HL-60 (cell line): Measurements from ENCODE around the gene MRPS23.
A peak's percentile ranks its signal among the peaks of the same experiment; 100 is the strongest.

ENCODE experiments used
- DNase-seq, 2 experiments: peaks; one replicate each; pipeline ENCODE4 v3.0.0-alpha.2; 2010 to 2020; ENCODE audit warnings: low read depth in 1 of 2, low spot score in 1 of 2
- H3K27ac ChIP-seq: fragments of 250-450 bp; sonication (Bioruptor Pico); replicated peaks from 2 replicates; pipeline ENCODE4 v1.5.1; 2020; ENCODE audit warnings: mild to moderate bottlenecking, moderate library complexity
- H3K27me3 ChIP-seq: fragments of 250-450 bp; sonication (Bioruptor Pico); 2 replicates; pipeline ENCODE4 v1.5.1; 2021; ENCODE audit warnings: mild to moderate bottlenecking, moderate library complexity; ENCODE audit not compliant: insufficient read depth, poor library complexity, severe bottlenecking
- H3K4me3 ChIP-seq: replicated peaks from 2 replicates; pipeline ENCODE4 v1.5.1; 2011; ENCODE audit warnings: mild to moderate bottlenecking, control low read depth, low read length; ENCODE audit not compliant: insufficient read depth
- GABPA ChIP-seq: IDR thresholded peaks from 2 replicates; pipeline ENCODE4 v1.6.1; 2012; ENCODE audit warnings: low read depth
- POLR2AphosphoS5 ChIP-seq: IDR thresholded peaks from 2 replicates; pipeline ENCODE4 v1.6.1; 2012; ENCODE audit warnings: low read depth
- SPI1 ChIP-seq: IDR thresholded peaks from 2 replicates; pipeline ENCODE4 v1.6.1; 2012; ENCODE audit warnings: low read depth, mild to moderate bottlenecking, borderline replicate concordance
- TF ChIP-seq, protein P1 (sequence below): IDR thresholded peaks from 2 replicates; pipeline ENCODE4 v1.6.1; 2012; ENCODE audit warnings: low read depth; ENCODE audit not compliant: insufficient replicate concordance
- TF ChIP-seq, protein P2 (sequence below): IDR thresholded peaks from one replicate; pipeline ENCODE4 v1.5.1; 2011; ENCODE audit warnings: low read length, control low read depth, inconsistent platforms; ENCODE audit not compliant: insufficient read depth

MRPS23 gene

DNA sequence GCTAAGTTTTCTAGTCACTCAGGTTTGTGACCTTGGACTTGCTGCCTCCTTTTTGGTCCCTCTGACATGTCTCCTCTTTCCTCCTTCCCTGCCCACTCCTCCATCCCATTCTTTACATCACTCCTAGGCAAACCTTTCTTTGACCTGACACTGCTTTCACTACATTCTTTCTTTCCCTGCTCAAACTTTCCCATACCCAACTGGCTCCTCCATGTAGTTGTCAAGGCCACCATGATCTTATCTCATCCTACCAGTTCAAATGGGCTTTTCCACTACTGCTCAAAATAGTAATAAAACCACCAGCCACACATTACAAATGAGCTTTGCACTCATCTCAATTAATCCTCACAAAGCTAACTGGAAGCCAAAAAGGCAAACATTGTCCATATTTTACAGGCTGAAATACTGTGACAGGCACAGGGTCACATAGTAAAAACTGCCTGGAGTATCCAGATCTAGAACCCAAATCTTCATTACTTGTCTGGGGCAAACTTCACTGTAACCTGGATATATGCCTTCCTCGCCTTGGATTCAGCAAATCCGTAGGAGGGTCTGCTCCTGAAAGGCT is 14.4 kb downstream of the MRPS23 start:
- TF ChIP-seq GABPA, result no peak
- Histone ChIP-seq H3K27ac (no peak overlapping the region), H3K27me3 (no peaks in the 10 kb centered on the region), H3K4me3 (no peak overlapping the region)
- no peak for DNase-seq

DNA sequence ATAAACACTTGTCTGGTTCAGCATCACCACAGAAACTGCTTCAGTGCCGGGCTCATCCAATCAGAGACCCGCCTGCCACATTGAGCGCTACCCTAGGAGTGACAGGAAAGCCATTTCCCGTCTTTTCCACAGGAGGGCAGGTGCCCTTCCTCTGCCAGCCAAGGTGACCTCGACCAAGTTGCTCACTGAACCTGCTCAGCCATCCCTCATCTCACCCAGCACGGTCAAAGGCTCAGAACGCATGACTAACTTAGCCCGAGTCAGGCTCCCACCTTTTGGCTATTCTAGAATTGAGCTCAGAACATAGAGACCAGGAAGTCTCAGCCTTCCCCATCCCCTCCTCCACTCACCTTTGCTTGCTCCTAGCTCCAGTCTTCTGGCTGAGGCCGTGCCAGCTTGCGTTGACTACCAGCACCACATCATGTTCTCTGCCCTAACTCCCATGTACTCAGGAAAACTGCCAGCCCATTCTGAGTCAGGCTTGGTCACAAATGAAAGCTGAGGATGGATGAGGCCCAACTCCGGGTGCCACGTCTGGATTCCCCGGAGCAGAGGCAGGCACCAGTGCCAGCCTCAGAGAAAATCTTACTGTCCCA is 15.6 kb downstream of the MRPS23 start:
- H3K27me3 ChIP-seq, result no peaks in the 10 kb centered on the region
- H3K4me3 ChIP-seq, result no peak overlapping the region
- no peak for DNase-seq
- TF ChIP-seq POLR2AphosphoS5 (no peak), SPI1 (no peak), GABPA (no peak)
- TF ChIP-seq, protein P1, sequence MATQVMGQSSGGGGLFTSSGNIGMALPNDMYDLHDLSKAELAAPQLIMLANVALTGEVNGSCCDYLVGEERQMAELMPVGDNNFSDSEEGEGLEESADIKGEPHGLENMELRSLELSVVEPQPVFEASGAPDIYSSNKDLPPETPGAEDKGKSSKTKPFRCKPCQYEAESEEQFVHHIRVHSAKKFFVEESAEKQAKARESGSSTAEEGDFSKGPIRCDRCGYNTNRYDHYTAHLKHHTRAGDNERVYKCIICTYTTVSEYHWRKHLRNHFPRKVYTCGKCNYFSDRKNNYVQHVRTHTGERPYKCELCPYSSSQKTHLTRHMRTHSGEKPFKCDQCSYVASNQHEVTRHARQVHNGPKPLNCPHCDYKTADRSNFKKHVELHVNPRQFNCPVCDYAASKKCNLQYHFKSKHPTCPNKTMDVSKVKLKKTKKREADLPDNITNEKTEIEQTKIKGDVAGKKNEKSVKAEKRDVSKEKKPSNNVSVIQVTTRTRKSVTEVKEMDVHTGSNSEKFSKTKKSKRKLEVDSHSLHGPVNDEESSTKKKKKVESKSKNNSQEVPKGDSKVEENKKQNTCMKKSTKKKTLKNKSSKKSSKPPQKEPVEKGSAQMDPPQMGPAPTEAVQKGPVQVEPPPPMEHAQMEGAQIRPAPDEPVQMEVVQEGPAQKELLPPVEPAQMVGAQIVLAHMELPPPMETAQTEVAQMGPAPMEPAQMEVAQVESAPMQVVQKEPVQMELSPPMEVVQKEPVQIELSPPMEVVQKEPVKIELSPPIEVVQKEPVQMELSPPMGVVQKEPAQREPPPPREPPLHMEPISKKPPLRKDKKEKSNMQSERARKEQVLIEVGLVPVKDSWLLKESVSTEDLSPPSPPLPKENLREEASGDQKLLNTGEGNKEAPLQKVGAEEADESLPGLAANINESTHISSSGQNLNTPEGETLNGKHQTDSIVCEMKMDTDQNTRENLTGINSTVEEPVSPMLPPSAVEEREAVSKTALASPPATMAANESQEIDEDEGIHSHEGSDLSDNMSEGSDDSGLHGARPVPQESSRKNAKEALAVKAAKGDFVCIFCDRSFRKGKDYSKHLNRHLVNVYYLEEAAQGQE, result no peak
- TF ChIP-seq, protein P2, sequence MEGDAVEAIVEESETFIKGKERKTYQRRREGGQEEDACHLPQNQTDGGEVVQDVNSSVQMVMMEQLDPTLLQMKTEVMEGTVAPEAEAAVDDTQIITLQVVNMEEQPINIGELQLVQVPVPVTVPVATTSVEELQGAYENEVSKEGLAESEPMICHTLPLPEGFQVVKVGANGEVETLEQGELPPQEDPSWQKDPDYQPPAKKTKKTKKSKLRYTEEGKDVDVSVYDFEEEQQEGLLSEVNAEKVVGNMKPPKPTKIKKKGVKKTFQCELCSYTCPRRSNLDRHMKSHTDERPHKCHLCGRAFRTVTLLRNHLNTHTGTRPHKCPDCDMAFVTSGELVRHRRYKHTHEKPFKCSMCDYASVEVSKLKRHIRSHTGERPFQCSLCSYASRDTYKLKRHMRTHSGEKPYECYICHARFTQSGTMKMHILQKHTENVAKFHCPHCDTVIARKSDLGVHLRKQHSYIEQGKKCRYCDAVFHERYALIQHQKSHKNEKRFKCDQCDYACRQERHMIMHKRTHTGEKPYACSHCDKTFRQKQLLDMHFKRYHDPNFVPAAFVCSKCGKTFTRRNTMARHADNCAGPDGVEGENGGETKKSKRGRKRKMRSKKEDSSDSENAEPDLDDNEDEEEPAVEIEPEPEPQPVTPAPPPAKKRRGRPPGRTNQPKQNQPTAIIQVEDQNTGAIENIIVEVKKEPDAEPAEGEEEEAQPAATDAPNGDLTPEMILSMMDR, result no peak
- H3K27ac ChIP-seq, result no peak overlapping the region

DNA sequence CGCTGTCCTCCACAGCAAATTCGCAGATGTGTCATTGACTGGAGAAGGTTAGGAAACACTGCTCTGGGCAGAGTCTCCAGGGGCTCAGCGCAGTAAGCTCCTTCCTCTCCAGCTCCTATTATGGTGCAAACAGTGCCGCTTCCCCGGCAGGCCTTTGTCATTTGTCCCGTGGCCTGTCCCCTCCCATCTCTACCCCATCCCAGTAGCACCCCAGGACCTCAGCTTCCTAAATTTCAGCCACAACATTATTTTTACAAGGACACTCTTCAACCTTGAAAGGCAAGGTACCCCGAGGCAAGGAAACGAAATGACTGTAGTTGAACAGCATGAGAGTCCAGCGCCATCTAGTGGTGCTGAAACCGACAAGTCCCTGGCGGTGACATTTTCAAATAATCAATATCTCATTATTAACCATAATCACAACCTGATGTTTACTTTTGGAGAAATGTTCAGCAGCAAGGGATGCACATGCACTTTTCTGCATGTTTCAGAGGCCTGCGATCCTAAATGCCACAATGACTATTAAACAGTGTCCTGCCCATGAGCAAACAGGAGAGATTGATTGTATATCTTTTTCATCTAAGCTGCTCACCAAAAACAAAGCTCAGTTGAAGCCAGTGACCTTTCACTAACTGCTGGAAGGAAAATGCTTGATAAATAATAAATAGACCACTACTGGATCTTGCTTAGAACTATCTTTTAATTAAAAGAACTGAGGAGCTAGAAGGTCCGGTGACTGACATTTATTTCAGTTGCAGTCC is 16.5 kb downstream of the MRPS23 start:
- H3K27me3 ChIP-seq, result no peaks in the 10 kb centered on the region
- peak; percentile 70 to 79 for DNase-seq
- TF ChIP-seq, protein P2, result peak; percentile 92
- TF ChIP-seq GABPA, result no peak
- H3K27ac ChIP-seq, result peak overlapping the region; percentile 53
- H3K4me3 ChIP-seq, result peak overlapping the region; percentile 34

DNA sequence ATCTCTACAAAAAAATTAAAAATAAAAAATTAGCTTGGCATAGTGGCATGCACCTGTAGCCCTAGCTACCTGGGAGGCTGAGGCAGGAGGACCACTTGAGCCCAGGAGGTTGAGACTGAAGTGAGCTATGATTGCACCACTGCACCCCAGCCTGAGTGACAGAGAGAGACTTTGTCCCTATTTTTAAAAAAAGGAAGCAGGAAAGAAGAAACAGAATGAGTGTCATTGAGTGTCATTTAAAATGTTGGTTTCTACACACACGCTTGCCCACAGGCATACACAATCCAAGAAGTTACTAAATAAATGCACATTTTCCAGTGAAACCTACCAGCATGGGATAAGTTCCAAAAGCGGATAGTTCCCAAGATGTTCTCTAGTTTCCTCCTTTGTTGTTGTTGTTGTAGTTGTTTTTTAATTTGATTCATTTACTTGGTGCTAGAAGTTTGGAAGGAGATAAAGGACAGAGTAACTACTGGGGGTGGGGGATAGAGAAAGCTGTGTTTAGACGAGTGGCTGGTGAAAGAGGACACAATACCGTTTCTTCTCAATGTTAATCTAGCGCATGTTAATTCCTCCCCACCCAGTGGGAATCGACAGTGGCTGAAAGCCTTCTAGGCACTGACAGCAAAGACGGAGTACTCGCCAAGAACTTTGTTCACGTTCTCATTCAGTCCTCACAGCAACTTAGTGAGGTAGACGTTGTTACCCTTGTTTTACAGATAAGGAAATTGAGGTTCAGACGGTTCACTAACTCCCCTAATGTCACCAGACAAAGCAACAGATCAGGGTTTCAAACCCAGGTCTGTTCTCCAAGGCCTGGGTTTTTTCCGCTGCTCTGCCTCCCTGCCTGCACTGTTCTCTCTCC is 17.3 kb downstream of the MRPS23 start:
- peak in 1 of 2 experiments; percentile 52 for DNase-seq
- peak; percentile 46; the same call in 1 of the 2 replicates for TF ChIP-seq SPI1
- TF ChIP-seq, protein P2, result no peak
- TF ChIP-seq GABPA, result no peak
- TF ChIP-seq POLR2AphosphoS5, result no peak
- TF ChIP-seq, protein P1, result no peak
- Histone ChIP-seq H3K27me3 (no peaks in the 10 kb centered on the region), H3K27ac (peak overlapping the region; percentile 53), H3K4me3 (peak overlapping the region; percentile 34)
